ENCODE data around the gene MPST. TPM values are rescaled to one million over a fixed set of nuclear protein-coding genes. Genes with fewer than 3 reads are reported as not detected.
"Not testable (repeated sequence)": the region's sequence is repeated elsewhere in the genome, so short reads cannot be mapped to it uniquely, and the experiment has no call there.

Gene MPST
- total RNA-seq, 4 donors from 2014 or later: 128 to 498 (median 394) TPM

DNA sequence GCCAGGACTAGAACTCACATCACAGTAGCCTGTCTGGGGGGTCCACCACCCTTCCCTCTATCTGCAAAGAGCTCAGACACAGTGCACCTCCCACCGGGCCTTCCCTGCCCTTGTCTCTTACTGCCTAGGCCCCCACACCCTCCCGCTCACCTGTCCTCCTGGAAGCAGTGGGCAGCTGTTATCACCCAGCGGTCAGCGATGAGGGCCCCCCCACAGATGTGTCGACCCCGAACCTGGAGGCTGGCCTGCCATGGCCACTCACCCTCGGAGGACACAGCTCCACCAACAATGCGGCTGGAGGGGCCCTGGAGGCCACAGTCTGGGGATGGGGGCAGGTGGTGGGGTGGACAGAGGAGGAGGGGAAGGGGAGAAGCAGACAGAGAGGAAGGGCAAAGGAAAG is 50.8 kb downstream of the MPST start:
- Histone ChIP-seq H3K27me3 (peaks cover 0 to 7% of the 10 kb centered on the region in 2 donors), H3K4me1 (peaks cover 0 to 7% (median 0%) of the 10 kb centered on the region in 4 donors), H3K9me3 (no peaks in the 10 kb centered on the region), H3K27ac (no peak overlapping the region), H3K36me3 (no peaks in the 10 kb centered on the region), H3K4me3 (no peak overlapping the region)
- TF ChIP-seq CTCF (IDR thresholded peaks at IDR 0.05) (no peak), POLR2A (IDR thresholded peaks at IDR 0.05) (no peak)
- DNase-seq: no peak

- Histone ChIP-seq H3K36me3 (no peaks in the 10 kb centered on the region), H3K27ac (no peak overlapping the region), H3K4me1 (peaks cover 0 to 7% (median 0%) of the 10 kb centered on the region in 4 donors), H3K9me3 (no peaks in the 10 kb centered on the region), H3K4me3 (no peak overlapping the region), H3K27me3 (peaks cover 0 to 7% of the 10 kb centered on the region in 2 donors)
- no peak for DNase-seq
- TF ChIP-seq POLR2A (IDR thresholded peaks at IDR 0.05) (no peak), CTCF (IDR thresholded peaks at IDR 0.05) (no peak)
Observed at GRCh38 chr22:37070744-37071143, 51.2 kb downstream of the MPST start.

DNA sequence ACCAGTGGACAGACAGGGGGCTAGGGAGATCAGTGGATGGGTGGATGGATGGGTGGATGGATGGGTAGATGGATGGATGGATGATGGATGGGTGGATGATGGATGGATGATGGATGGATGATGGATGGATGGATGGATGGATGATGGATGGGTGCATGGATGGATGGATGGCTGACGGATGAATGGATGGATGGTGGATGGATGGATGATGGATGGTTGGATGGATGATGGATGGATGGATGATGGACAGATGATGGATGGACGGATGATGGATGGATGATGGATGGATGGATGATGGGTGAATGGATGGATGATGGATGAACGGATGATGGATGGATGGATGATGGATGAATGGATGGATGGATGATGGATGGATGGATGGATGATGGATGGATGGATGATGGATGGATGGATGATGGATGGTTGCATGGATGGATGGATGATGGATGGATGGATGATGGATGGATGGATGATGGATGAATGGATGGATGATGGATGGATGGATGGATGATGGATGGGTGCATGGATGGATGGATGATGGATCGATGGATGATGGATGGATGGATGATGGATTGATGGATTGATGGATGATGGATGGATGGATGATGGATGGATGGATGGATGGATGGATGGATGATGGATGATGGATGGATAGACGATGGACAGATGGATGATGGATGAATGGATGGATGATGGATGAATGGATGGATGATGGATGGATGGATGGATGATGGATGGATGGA is 52.5 kb downstream of the MPST start:
- H3K27me3 ChIP-seq, DNase-seq, H3K27ac ChIP-seq, H3K4me3 ChIP-seq, H3K9me3 ChIP-seq, H3K4me1 ChIP-seq, H3K36me3 ChIP-seq: not testable (repeated sequence)

DNA sequence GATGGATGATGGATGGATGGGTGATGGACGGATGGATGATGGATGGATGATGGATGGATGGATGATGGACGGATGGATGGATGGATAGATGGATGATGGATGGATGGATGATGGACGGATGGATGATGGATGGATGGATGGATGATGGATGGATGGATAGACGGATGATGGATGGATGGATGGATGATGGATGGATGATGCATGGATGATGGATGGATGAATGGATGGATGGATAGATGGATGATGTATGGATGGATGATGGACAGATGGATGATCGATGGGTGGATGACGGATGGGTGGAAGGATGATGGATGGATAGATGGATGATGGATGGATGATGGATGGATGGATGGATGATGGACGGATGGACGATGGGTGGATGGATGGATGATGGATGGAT is 53.1 kb downstream of the MPST start:
- DNase-seq: no peak
- no peak for TF ChIP-seq CTCF (IDR thresholded peaks at IDR 0.05)
- TF ChIP-seq POLR2A (IDR thresholded peaks at IDR 0.05): no peak

GRCh38 chr22:37074537-37074936 is 55.0 kb downstream of the MPST start:
- Histone ChIP-seq H3K9me3 (no peaks in the 10 kb centered on the region), H3K4me1 (peaks cover 0 to 2% (median 0%) of the 10 kb centered on the region in 4 donors), H3K36me3 (no peaks in the 10 kb centered on the region), H3K4me3 (no peak overlapping the region), H3K27me3 (peaks cover 0 to 1% of the 10 kb centered on the region in 2 donors), H3K27ac (no peak overlapping the region)
- TF ChIP-seq POLR2A (IDR thresholded peaks at IDR 0.05): no peak
- TF ChIP-seq CTCF (IDR thresholded peaks at IDR 0.05): no peak
- DNase-seq: no peak

More for the DNA sequence above, 53.1 kb downstream of the MPST start:
- H3K36me3 ChIP-seq: no peaks in the 10 kb centered on the region
- H3K27ac ChIP-seq: no peak overlapping the region
- no peak overlapping the region for H3K4me3 ChIP-seq
- peaks cover 0 to 7% (median 0%) of the 10 kb centered on the region in 4 donors for H3K4me1 ChIP-seq
- peaks cover 0 to 7% of the 10 kb centered on the region in 2 donors for H3K27me3 ChIP-seq
- no peaks in the 10 kb centered on the region for H3K9me3 ChIP-seq

DNA sequence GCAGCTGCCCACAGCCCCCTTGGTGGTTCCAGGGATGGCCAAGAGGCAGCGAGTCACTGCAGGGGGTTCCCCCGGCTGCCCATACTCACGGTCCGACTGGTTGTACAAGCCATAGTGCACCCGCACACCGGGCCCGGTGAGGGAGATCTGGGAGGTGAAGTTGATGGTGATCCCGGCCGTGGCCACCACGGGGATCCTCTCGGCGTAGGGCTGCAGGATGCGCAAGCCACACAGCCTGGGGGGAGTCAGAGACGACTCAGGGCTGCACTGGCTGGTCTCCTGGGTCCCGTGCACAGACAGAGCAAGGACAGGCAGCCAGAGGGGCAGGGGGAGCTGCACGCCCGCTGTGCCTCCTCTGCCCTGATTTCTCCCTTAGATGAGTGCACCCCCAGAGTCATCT is 55.5 kb downstream of the MPST start:
- H3K36me3 ChIP-seq: no peaks in the 10 kb centered on the region
- no peaks in the 10 kb centered on the region for H3K27me3 ChIP-seq
- no peak for DNase-seq
- no peak overlapping the region for H3K27ac ChIP-seq
- H3K9me3 ChIP-seq: no peaks in the 10 kb centered on the region
- H3K4me1 ChIP-seq: peaks cover 0 to 7% (median 0%) of the 10 kb centered on the region in 4 donors
- no peak overlapping the region for H3K4me3 ChIP-seq
- TF ChIP-seq CTCF (IDR thresholded peaks at IDR 0.05): no peak
- TF ChIP-seq POLR2A (IDR thresholded peaks at IDR 0.05): no peak
